ENCODE measurements around the gene CAPNS2.

DNA sequence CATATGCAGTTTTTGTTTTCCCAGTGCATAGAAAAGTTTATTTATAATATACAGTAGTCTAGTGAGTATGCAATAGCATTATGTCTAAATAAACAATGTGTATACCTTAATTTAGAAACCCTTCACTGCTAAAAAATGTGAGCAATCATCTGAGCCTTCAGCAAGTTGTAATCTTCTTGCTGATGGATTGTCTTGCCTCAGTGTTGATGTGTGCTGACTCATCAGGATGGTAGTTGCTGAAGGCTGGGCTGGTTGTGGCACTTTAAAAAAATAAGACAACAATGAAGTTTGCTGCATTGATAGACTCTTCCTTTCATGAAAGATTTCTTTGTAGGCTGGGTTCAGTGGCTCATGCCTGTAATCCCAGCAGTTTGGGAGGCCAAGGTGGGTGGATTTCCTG, 13.9 kb upstream of the CAPNS2 start:
- TF ChIP-seq, protein P1, sequence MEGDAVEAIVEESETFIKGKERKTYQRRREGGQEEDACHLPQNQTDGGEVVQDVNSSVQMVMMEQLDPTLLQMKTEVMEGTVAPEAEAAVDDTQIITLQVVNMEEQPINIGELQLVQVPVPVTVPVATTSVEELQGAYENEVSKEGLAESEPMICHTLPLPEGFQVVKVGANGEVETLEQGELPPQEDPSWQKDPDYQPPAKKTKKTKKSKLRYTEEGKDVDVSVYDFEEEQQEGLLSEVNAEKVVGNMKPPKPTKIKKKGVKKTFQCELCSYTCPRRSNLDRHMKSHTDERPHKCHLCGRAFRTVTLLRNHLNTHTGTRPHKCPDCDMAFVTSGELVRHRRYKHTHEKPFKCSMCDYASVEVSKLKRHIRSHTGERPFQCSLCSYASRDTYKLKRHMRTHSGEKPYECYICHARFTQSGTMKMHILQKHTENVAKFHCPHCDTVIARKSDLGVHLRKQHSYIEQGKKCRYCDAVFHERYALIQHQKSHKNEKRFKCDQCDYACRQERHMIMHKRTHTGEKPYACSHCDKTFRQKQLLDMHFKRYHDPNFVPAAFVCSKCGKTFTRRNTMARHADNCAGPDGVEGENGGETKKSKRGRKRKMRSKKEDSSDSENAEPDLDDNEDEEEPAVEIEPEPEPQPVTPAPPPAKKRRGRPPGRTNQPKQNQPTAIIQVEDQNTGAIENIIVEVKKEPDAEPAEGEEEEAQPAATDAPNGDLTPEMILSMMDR (IDR thresholded peaks at IDR 0.05; ENCODE audit: insufficient read depth, low read depth, low read length), result no peak
- TF ChIP-seq EZH2 (IDR thresholded peaks at IDR 0.05; ENCODE audit: insufficient read depth, low read length), result no peak
